HG03354 (cell line): ENCODE measurements around the gene KLHL7.
"Not testable (repeated sequence)": the region's sequence is repeated elsewhere in the genome, so short reads cannot be mapped to it uniquely, and the experiment has no call there.

Experiments
- ATAC-seq: cut with Tn5 transposase; IDR thresholded peaks from one replicate; pipeline ENCODE4 v1.9.1; 2021; ENCODE audit warnings: mild to moderate bottlenecking; ENCODE audit not compliant: unreplicated experiment, poor library complexity, severe bottlenecking

KLHL7 gene

GRCh38 chr7:23168111-23168885 is 62.7 kb downstream of the KLHL7 start:
- ATAC-seq, result no peak

DNA sequence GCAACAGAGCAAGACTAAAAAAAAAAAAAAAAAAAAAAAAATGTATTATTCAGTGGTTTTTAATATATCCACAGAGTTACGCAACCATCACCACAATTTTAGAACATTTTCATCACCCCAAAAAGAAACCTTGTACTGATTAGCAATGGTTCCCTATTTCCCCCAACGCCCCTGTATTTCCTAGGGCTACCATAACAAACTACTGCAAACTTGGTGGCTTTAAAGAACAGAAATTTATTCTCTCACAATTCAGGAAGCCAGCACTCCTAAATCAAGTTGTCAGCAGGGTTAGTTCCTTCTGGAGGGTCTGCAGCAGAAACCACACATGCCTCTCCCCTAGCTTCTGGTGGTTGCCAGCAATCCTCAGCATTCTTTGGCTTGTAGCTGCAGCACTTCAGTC is 70.4 kb downstream of the KLHL7 start:
- ATAC-seq, result no peak

GRCh38 chr7:23181684-23182553 is 76.3 kb downstream of the KLHL7 start, which contains the start of gene NUP42:
Gene NUP42 (plus strand): TSS chr7:23182048. CDS start chr7:23182086, 38 bp downstream.
- ATAC-seq, result peak; percentile 94

DNA sequence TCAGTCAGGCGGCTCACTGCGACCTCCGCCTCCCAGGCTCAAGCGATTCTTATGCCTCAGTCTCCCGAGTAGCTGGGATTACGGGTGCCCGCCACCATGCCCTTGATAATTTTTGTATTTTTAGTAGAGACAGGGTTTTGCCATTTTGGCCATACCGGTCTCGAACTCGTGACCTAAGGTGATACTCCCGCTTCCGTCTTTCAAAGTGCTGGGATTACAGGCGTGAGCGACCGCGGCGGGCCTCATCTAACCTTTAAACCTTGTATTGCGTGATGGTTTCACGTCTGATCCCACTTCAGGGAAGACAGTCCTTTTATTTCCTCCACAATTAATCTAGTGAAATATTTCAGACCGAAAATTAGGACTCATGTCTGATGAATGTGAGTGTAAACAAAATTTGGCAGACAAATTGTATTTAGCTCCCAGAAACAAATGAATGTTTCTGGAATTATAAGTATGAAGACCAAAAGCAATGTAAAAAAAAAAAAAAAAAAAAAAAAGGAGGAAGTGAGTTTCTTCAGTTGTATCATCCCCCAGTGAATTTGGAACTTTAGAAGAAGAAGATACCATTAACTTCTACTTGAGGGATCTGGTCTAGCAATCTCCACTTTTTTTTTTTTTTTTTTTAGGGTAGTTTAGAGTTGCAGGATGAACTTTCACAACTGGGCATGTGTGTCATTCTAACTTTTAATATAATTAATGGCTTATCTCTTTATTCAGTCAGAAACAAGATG is 77.9 kb downstream of the KLHL7 start:
- no peak for ATAC-seq

DNA sequence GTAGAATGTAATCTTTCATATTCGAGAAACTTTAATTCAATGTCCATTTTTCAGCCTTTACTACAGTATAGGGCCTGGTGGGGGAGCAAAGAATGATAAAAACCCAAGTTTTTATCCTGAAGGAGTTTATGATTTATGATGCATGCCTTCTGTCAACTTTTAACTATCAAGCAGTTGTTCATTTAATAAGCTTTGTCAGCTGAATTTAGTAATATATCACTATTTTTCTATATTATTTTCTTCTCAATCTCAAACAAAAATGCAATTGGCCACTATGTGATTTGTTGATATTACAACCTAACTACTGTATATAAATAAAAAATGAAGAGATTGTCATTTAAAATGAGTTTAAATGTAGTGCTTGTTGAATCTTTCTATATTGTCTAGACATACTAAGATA is 78.7 kb downstream of the KLHL7 start:
- no peak for ATAC-seq

DNA sequence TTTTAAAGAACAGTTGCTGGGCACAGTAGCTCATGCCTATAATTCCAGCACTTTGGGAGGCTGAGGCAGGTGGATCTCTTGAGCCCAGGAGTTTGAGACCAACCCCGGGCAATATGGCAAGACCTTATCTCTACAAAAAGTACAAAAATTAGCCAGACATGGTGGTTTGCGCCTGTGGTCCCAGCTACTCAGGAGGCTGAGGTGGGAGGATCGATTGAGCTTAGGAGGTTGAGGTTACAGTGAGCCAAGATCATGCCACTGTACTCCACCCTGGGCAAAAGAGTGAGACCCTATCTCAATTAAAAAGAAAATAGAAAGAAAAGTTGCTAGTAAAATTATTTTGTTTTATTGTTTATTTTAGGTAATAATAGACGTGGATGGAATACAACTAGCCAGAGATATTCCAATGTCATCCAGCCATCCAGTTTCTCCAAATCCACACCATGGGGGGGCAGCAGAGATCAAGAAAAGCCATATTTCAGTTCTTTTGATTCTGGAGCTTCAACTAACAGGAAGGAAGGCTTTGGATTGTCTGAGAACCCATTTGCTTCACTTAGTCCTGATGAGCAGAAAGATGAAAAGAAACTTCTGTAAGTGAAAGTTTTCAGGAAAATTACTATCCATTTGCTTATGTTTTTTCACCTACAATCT is 79.2 kb downstream of the KLHL7 start:
- no peak for ATAC-seq

GRCh38 chr7:23185980-23186379 is 80.4 kb downstream of the KLHL7 start:
- no peak for ATAC-seq

DNA sequence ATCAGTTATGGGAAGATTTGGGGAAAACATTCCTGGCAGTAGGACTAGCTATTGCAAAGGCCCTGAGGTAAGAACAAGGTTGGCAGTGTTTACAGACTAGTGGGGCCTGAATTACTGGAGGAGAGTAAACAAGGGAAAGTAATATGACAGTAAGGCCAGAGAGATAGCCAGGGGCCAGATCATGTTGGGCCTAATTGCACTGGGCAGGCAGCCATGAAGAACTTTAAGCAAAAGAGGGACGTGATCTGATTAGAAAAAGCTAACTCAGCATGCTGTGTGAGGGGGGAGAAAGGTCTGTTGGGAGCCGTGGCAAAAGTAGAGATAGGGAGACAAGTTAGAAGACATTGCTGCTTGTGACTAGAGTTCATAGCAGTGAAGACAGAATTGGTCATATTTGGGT is 85.4 kb downstream of the KLHL7 start:
- ATAC-seq, result no peak

GRCh38 chr7:23193650-23194227 is 88.2 kb downstream of the KLHL7 start:
- not testable (repeated sequence) for ATAC-seq

DNA sequence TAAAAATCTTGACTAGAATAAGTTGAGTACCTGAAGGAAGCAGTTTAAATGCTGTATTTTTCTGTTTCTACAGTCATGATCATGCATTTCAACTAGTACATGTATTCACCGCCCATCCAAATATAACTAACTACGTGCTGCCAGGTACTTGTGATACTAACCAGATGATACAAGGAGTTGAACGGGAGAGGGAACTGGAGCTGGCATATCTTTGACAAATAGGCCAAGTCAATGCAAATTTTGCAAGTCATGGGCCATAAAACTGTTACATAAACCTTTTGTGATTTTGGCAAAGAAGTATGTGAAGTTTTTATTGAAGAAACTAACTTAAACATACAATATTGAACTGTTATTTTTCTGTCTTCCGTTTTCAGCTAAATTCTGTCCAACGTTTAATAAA is 90.7 kb downstream of the KLHL7 start:
- no peak for ATAC-seq

- not testable (repeated sequence) for ATAC-seq
Measured at GRCh38 chr7:23197745-23198144, 92.2 kb downstream of the KLHL7 start.

DNA sequence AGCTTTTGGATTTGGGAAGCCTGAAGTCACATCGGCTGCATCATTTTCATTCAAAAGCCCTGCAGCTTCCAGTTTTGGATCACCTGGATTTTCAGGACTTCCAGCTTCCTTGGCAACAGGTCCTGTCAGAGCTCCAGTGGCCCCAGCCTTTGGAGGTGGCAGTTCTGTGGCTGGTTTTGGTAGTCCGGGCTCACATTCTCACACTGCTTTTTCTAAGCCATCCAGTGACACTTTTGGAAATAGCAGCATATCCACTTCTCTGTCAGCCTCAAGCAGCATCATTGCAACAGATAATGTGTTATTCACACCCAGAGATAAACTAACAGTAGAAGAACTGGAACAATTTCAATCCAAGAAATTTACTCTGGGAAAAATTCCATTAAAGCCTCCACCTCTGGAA is 94.7 kb downstream of the KLHL7 start:
- no peak for ATAC-seq

- ATAC-seq, result no peak
Measured at GRCh38 chr7:23204241-23204640, 98.7 kb downstream of the KLHL7 start.

DNA sequence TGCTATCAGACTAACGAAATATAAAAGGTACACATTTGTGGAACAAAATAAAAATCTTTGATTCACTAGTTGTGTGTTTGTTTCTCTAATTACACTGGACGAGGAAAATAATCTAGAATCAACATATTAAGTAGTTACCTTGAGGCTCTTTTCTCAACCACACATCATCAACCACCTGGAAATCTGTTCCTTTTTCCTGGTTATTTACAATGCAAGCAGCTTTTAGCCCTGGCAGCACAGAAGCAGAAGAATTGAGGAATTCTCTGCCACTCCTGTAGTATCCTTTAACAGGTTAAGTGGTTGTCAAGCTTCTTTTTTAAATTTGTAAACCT is 100.0 kb downstream of the KLHL7 start:
- no peak for ATAC-seq

GRCh38 chr7:23205909-23206767 is 100.6 kb downstream of the KLHL7 start:
- no peak for ATAC-seq

- no peak for ATAC-seq
Measured at GRCh38 chr7:23207021-23207420, 101.4 kb downstream of the KLHL7 start.

DNA sequence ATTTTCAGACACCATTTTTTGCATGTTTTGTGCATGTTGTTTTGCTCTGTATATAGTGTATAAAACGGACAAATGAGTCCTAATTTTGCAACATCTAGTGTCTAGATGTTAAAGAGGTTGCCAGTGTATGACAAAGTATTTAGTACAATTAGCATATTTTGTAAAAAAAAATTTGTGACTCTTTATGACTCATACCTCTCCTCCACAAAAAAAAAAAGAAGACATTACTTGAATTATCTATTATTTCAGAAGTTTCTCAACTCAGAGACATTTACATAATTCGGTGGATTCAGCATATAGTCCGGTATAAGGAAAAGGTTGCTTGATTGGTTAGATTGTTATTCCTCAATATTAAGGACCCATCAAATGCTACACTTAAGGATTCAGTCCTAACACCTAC is 102.3 kb downstream of the KLHL7 start:
- no peak for ATAC-seq

GRCh38 chr7:23208316-23208715 is 102.7 kb downstream of the KLHL7 start:
- ATAC-seq, result no peak

DNA sequence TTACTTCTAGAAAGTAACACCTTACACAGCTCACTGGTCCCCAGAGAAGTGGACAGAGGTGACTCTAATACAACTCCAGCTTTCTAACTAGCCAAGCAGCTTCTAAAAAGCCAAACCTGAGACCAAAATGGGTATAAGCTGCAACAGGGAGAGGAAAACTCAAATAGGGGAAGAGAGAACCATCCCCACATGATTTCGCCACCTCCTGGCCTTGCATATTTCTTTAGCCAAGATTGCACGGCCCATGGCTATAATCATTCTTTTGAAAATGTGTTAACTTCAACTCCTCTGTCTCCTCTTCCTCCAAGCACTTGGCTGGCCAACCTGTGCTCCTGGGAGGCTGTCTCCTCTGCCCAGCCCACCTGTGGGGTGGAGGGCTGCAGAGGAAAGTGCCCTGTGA is 104.9 kb downstream of the KLHL7 start:
- no peak for ATAC-seq
